GM23338 (cell line): ENCODE results near the gene SFRP2. TPM values are rescaled to one million over a fixed set of nuclear protein-coding genes. Genes with fewer than 3 reads are reported as not detected.

Experiments
- ATAC-seq: fragments of 200-7000 bp; cut with Tn5 transposase; 3 replicates; pipeline ENCODE4 v1.9.1; 2020
- DNase-seq: peaks from one replicate; pipeline ENCODE4 v3.0.0-alpha.2; 2015; ENCODE audit warnings: low spot score
- H2AFZ ChIP-seq: fragments of 200-600 bp; sonication (generic); 2 replicates; pipeline ENCODE4 v1.8.0; 2016; ENCODE audit warnings: antibody characterized with exemption, mild to moderate bottlenecking, moderate library complexity
- H3F3A ChIP-seq: fragments of 200-600 bp; sonication (generic); replicated peaks from 2 replicates; pipeline ENCODE4 v1.8.0; 2017; ENCODE audit warnings: antibody characterized with exemption, mixed run types, low read depth
- H3K27ac ChIP-seq: fragments of 200-600 bp; sonication (generic); 2 replicates; pipeline ENCODE4 v1.6.1; 2016; ENCODE audit warnings: low read depth
- H3K27me3 ChIP-seq: fragments of 200-600 bp; sonication (generic); 2 replicates; pipeline ENCODE4 v1.8.0; 2016; ENCODE audit warnings: mild to moderate bottlenecking, mixed run types, moderate library complexity; ENCODE audit not compliant: insufficient read depth
- H3K36me3 ChIP-seq: fragments of 200-600 bp; sonication (generic); 2 replicates; pipeline ENCODE4 v1.8.0; 2016; ENCODE audit warnings: mild to moderate bottlenecking; ENCODE audit not compliant: insufficient read depth
- H3K4me1 ChIP-seq: fragments of 200-600 bp; sonication (generic); 2 replicates; pipeline ENCODE4 v1.8.0; 2016; ENCODE audit warnings: mild to moderate bottlenecking, moderate library complexity; ENCODE audit not compliant: insufficient read depth
- H3K4me2 ChIP-seq: fragments of 200-600 bp; sonication (generic); 2 replicates; pipeline ENCODE4 v1.7.1; 2017; ENCODE audit warnings: mixed run types
- H3K4me3 ChIP-seq: fragments of 200-600 bp; sonication (generic); 2 replicates; pipeline ENCODE4 v1.6.1; 2016; ENCODE audit warnings: mixed run types
- H3K79me2 ChIP-seq: fragments of 200-600 bp; sonication (generic); replicated peaks from 2 replicates; pipeline ENCODE4 v1.8.0; 2017; ENCODE audit warnings: mild to moderate bottlenecking; ENCODE audit not compliant: insufficient read depth
- H3K9me2 ChIP-seq: fragments of 200-600 bp; sonication (generic); 2 replicates; pipeline ENCODE4 v1.8.0; 2017; ENCODE audit not compliant: insufficient read depth
- H4K20me1 ChIP-seq: fragments of 200-600 bp; sonication (generic); replicated peaks from 2 replicates; pipeline ENCODE4 v1.8.0; 2017; ENCODE audit warnings: mild to moderate bottlenecking; ENCODE audit not compliant: insufficient read depth
- H3K27ac Mint-ChIP-seq: 2 replicates; pipeline ENCODE4 v1.8.0; 2020; ENCODE audit warnings: inconsistent platforms, mild to moderate bottlenecking, moderate library complexity, mixed read lengths
- H3K27me3 Mint-ChIP-seq: 3 replicates; pipeline ENCODE4 v1.8.0; 2022; ENCODE audit warnings: low read depth, mild to moderate bottlenecking, moderate library complexity, mixed read lengths, inconsistent platforms; ENCODE audit not compliant: insufficient read depth, poor library complexity
- H3K36me3 Mint-ChIP-seq: 3 replicates; pipeline ENCODE4 v1.8.0; 2021; ENCODE audit warnings: low read depth, mild to moderate bottlenecking, inconsistent platforms, moderate library complexity, mixed read lengths
- H3K4me1 Mint-ChIP-seq: 3 replicates; pipeline ENCODE4 v1.8.0; 2020; ENCODE audit warnings: mild to moderate bottlenecking, inconsistent platforms, mixed read lengths
- H3K4me3 Mint-ChIP-seq: 3 replicates; pipeline ENCODE4 v1.8.0; 2021; ENCODE audit warnings: moderate library complexity, mild to moderate bottlenecking, inconsistent platforms, mixed read lengths
- H3K9me3 Mint-ChIP-seq: 3 replicates; pipeline ENCODE4 v1.8.0; 2020; ENCODE audit warnings: moderate library complexity, mild to moderate bottlenecking, inconsistent platforms, mixed read lengths
- CTCF ChIP-seq, 2 experiments: fragments of 200-600 bp in 1 of 2; sonication (generic) in 1 of 2; conservative IDR thresholded peaks; 2 replicates each; pipeline versions ENCODE4 v1.5.1 to v1.6.1; 2016 to 2017; ENCODE audit warnings: antibody characterized with exemption in 2 of 2, low read depth in 2 of 2, mild to moderate bottlenecking in 2 of 2, moderate library complexity in 1 of 2
- EZH2phosphoT487 ChIP-seq: fragments of 200-600 bp; sonication (generic); IDR thresholded peaks from one replicate; pipeline ENCODE4 v1.8.1; 2018; ENCODE audit warnings: antibody characterized with exemption; ENCODE audit not compliant: unreplicated experiment
- JUNB ChIP-seq: IDR thresholded peaks from one replicate; pipeline ENCODE4 v1.6.1; 2016; ENCODE audit warnings: antibody characterized with exemption; ENCODE audit not compliant: unreplicated experiment
- NANOG ChIP-seq: IDR thresholded peaks from 2 replicates; pipeline ENCODE4 v1.6.1; 2016; ENCODE audit warnings: antibody characterized with exemption, borderline replicate concordance
- ZNF462 ChIP-seq: fragments of 250-450 bp; sonication (Bioruptor Pico); IDR thresholded peaks from 2 replicates; pipeline ENCODE4 v1.5.0; 2020; ENCODE audit warnings: mild to moderate bottlenecking, moderate library complexity
- polyA plus RNA-seq: library from polyadenylated mRNA; unstranded; fragments of >200 nt; fragmentation: Nextera tagmentation; extraction: Ambion mirVana; gene quantifications from 2 replicates; pipeline ENCODE4 v1.2.1, GENCODE V29; 2016
- total RNA-seq: library from RNA; depleted of rRNA; stranded (reverse); fragments of >200 nt; shearing (Covaris generic); gene quantifications from 2 replicates; pipeline ENCODE4 v1.2.3, GENCODE V29; 2014

SFRP2 gene
- total and polyA plus RNA-seq, 2 experiments from 2014 or later: 219 to 286 TPM

GRCh38 chr4:153750197-153750817, 38.6 kb downstream of the SFRP2 start:
- ATAC-seq (peak; percentile 96), DNase-seq (peak; percentile 95)
- no peak overlapping the region for H3K4me3 ChIP-seq
- no peaks in the 10 kb centered on the region for H3K36me3 ChIP-seq
- Mint-ChIP-seq H3K4me1 (0 out of 3 replicates have a peak, but pooled peaks cover 2% of the 10 kb centered on the region), H3K36me3 (peaks cover 15% of the 10 kb centered on the region), H3K27ac (no peak overlapping the region), H3K9me3 (no peaks in the 10 kb centered on the region), H3K4me3 (no peak overlapping the region), H3K27me3 (no peaks in the 10 kb centered on the region)
- no peaks in the 10 kb centered on the region for H3F3A ChIP-seq
- no peaks in the 10 kb centered on the region for H3K79me2 ChIP-seq
- TF ChIP-seq NANOG: no peak
- peak; percentile 53; the same call in 1 of the 2 replicates for TF ChIP-seq ZNF462 (CRISPR knock-in tag)
- no peak for TF ChIP-seq JUNB
- TF ChIP-seq EZH2phosphoT487: no peak
- TF ChIP-seq CTCF (conservative IDR thresholded peaks at IDR 0.05; ENCODE audit: low read depth in 2 of 2): peak; percentile 90
- no peak overlapping the region for H3K4me2 ChIP-seq
- peaks cover 2% of the 10 kb centered on the region; the same call in 1 of the 2 replicates for H3K9me2 ChIP-seq
- H4K20me1 ChIP-seq: no peaks in the 10 kb centered on the region
- no peak overlapping the region for H2AFZ ChIP-seq
- H3K4me1 ChIP-seq: no peaks in the 10 kb centered on the region
- no peaks in the 10 kb centered on the region for H3K27me3 ChIP-seq
- no peak overlapping the region for H3K27ac ChIP-seq
